ENCODE measurements around the gene PLCB1.

PLCB1 gene

GRCh38 chr20:8515810-8516435 is 383.9 kb downstream of the PLCB1 start:
- no peak for DNase-seq

- DNase-seq: no peak
These were observed 386.8 kb downstream of the PLCB1 start for GRCh38 chr20:8518878-8519277.

- DNase-seq: no peak
These were observed 387.8 kb downstream of the PLCB1 start for GRCh38 chr20:8519887-8520286.

GRCh38 chr20:8522168-8522567 is 390.1 kb downstream of the PLCB1 start:
- DNase-seq: no peak

GRCh38 chr20:8523684-8524083 is 391.6 kb downstream of the PLCB1 start:
- DNase-seq: peak; percentile 41

GRCh38 chr20:8524101-8525016 is 392.3 kb downstream of the PLCB1 start:
- no peak for DNase-seq

- no peak for DNase-seq
These were observed 392.9 kb downstream of the PLCB1 start for GRCh38 chr20:8525017-8525343.

- DNase-seq: no peak
These were observed 394.5 kb downstream of the PLCB1 start for GRCh38 chr20:8526610-8527009.

GRCh38 chr20:8527998-8528723 is 396.1 kb downstream of the PLCB1 start:
- peak; percentile 95 for DNase-seq

GRCh38 chr20:8530022-8530421 is 398.0 kb downstream of the PLCB1 start:
- no peak for DNase-seq

- DNase-seq: no peak
These were observed 400.1 kb downstream of the PLCB1 start for GRCh38 chr20:8532169-8532568.

GRCh38 chr20:8534368-8535160 is 402.5 kb downstream of the PLCB1 start:
- DNase-seq: no peak

GRCh38 chr20:8535403-8536261 is 403.6 kb downstream of the PLCB1 start:
- DNase-seq: peak; percentile 72

- DNase-seq: peak; percentile 76
These were observed 404.2 kb downstream of the PLCB1 start for GRCh38 chr20:8536262-8536618.

- no peak for DNase-seq
These were observed 408.4 kb downstream of the PLCB1 start for GRCh38 chr20:8540466-8540865.

GRCh38 chr20:8542110-8542486 is 410.0 kb downstream of the PLCB1 start:
- no peak for DNase-seq

GRCh38 chr20:8545212-8545611 is 413.1 kb downstream of the PLCB1 start:
- DNase-seq: no peak

GRCh38 chr20:8547035-8547650 is 415.1 kb downstream of the PLCB1 start:
- DNase-seq: peak; percentile 13

- DNase-seq: no peak
These were observed 416.0 kb downstream of the PLCB1 start for GRCh38 chr20:8547968-8548588.

GRCh38 chr20:8549192-8549591 is 417.1 kb downstream of the PLCB1 start:
- DNase-seq: no peak

- DNase-seq: no peak
These were observed 425.6 kb downstream of the PLCB1 start for GRCh38 chr20:8557711-8558110.

All from MV-4-11 (cell line).